HG03108 (cell line): Measurements from ENCODE around the gene CTSV.
"Not testable (repeated sequence)": the region's sequence is repeated elsewhere in the genome, so short reads cannot be mapped to it uniquely, and the experiment has no call there.

Experiments
- ATAC-seq: cut with Tn5 transposase; IDR thresholded peaks from one replicate; pipeline ENCODE4 v1.9.1; 2021; ENCODE audit warnings: moderate library complexity; ENCODE audit not compliant: unreplicated experiment

CTSV gene

DNA sequence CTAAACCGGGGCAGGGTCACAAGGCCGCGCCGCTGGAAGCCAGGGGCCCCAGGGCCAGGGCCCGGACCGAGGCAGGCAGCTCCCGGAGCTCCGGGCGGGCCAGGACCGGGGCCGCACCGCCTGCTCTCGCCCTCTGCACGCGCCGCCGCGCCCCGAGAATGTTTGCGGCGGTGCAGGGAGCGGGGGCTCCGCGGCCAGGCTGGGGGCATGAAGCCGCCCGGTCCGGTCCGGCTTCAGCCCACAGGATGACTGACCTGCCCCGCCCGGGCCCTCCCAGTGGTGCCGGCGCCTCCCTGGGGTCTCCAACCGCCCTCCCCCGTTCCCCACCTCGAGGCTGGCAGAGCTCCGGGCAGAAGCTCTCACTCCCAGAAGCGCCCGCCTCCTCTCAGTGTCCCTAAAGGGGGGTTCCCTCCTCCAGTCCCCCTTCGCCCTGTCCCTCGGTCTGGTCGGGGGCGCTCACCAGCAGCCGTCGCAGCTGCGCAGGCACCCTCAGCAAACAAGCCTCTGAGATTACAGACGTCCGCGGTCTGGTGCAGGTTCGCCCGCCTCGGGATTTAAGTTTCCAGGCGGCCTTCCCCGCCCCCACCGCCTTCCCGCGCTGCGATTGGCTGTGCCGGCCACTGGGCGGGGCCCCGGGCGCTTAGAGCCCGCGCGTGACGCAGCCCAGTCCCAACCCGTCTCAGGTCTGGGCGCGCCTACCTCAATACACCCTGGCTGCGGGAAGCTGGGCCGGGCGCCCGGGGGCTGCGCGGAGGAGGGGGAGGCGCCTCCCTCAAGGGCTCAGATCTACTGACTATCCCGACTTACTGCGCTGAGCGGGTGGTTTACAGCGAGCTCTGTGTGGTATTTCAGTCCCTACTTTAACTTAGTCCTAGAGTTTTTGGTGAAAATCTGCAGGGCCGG is at the start of gene CTSV:
TSS of gene CTSV (minus strand) at position 532 of the 903 bp plus-strand sequence. CDS start 1,099 bp downstream, outside the sequence.
- peak; percentile 94 for ATAC-seq

GRCh38 chr9:97087668-97088215 is 48.8 kb upstream of the CTSV start:
- not testable (repeated sequence) for ATAC-seq

DNA sequence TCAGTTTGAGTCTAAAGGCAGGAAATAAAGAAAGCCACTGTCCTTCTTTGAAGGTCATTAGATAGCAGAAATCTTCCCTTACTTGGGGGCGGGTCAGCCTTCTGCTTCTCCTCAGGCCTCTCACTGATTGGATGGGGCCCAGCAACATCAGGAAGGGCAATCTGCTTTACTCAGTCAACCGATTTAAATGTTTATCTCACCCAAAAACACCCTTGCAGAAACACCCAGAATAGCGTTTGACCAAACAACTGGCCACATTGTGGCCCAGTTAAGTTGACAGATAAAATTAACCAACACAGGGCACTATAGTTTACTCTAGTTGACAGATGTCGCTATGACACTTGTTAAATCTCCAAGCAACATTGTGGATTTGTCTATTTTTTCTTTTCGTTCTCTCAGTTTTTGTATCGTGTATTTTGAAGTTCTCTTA is 45.6 kb upstream of the CTSV start:
- not testable (repeated sequence) for ATAC-seq

DNA sequence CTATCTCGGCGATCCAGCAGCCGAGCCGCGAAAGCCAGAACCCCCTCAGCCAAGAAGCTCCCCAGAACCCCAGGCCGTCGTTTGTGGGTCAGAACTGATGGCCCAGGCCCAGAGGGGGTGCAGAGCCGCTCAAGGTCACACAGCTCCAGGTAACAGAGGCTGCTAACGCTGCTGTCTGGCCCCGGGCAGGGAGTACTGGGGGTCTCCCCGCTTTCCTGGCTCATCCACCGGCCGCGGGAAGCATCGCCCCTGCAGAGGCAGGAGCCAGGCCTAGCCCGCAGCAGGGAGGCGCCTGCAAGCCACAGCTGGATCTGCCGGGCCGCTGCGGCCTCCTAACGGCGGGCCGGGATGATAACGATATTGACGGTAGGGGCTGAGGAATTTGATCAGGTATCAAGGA is 39.4 kb upstream of the CTSV start:
- no peak for ATAC-seq

DNA sequence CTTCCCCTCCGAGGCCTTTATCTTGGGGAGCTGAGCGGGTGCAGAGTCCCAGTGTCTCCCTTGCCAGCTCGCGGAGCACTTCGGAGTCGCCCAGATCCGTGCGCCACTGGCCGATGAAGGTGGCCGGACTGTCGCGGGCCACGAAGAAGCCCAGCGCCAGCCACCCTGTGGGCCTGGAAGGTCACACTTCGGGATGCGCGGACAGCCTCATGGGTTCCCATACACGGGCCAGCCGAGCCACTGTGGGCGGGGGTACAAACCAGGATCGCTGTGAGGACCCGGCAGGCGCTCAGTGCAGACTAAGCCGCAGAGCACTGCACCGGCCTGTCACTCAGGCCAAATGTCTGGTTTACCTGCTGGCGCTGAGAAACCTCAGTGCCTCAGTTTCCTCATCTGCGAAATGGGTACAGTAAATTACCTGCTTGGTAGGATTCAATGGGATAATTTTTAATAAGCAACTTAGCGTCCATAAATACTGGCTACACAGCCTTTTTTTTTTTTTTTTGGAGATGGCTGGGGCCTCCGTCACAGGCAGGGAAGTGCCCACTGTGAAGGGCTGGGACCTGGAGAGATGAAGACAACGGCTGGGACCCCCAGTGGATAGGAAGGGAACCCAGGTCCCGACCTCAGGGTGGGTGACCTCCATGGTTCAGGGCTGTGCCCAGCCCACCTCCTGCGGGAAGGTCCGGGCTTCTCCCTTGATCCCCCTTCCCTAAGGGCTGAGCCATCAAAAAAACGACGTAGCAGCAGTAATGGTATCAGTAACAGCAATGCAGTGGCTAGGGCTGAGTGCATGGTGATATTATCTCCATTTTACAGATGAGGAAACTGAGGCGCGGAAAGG is 38.7 kb upstream of the CTSV start:
- ATAC-seq = no peak

DNA sequence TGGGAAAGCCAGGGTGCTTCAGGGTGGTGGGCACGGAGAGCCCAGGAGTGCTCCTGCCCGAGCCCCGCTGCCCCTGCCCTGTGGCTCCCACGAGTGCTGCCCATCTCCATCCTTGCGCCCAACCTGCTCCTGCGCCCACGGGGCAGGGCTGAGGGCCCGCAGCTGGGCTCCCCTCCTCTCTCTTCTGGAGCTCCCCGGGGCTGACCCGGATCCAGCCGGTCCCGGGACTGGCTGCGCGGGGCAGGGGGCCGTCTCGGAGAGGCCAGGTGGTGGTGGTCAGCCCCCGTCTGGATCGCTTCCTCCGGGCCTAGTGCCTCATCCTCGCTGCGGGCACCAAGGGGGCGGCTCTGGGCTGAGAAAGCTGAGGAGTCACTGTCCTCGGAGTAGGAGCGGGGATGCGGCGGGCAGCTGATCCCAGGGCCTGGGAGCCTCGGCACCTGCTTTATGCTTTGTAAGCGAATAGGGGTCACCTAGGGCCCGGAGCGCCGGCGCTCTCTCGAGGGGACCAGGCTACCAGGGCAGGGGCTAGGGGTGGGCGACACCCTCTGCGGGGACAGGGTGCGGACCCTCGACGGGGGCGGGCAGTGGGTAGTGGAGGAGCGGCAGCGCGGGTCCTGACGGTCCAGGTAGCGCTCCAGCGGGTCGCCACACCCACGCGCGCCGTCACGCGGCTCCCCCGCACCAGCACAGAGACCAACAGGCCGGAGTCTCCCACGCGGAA is 37.9 kb upstream of the CTSV start:
- not testable (repeated sequence) for ATAC-seq

GRCh38 chr9:97076238-97076637 is 37.3 kb upstream of the CTSV start:
- no peak for ATAC-seq

- no peak for ATAC-seq
Measured at GRCh38 chr9:97075289-97075985, 36.5 kb upstream of the CTSV start.

DNA sequence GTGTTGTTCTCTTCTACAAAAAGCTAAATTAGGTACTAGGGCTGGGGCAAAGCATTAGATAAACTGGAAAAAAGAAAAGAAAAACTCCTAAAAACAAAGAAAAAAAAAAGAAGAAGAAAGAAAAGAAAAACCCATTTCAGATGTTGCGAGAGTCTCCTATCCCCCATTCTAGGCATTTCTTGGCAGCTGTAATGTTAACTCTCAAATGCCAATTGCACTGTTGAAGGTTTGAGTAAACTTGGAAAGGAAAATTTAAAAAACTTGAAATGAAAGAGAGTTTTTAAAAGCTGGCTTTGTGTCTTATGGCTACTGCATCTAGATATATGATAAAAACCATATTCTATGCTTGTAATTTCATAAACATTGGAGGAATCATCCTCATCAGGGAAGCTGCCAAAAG is 34.6 kb upstream of the CTSV start:
- ATAC-seq = no peak

DNA sequence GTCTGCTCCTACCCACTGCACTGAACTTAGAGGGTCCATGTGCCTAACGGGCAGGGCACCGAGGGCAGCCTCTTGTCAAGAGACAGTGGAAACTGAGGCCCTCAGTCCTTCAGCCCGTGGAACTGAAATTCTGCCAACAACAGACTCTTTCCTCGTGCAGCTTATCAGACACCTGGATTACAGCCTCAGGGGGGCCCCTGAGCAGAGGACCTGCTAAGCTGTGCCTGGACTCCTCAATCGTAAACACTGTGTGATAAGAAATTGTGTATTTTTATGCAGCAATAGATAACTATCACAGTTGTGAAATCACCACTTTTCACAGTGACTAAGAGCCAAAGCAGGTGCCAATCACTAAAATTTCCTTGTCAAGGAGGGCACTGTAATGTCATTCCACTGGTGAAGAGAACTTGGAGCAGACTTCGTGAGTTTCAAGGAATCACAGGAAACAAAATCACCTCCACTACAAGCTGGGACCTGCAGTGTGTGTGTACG is 33.4 kb upstream of the CTSV start:
- no peak for ATAC-seq

GRCh38 chr9:97070325-97070724 is 31.4 kb upstream of the CTSV start:
- not testable (repeated sequence) for ATAC-seq

- no peak for ATAC-seq
Measured at GRCh38 chr9:97067490-97067889, 28.5 kb upstream of the CTSV start.

DNA sequence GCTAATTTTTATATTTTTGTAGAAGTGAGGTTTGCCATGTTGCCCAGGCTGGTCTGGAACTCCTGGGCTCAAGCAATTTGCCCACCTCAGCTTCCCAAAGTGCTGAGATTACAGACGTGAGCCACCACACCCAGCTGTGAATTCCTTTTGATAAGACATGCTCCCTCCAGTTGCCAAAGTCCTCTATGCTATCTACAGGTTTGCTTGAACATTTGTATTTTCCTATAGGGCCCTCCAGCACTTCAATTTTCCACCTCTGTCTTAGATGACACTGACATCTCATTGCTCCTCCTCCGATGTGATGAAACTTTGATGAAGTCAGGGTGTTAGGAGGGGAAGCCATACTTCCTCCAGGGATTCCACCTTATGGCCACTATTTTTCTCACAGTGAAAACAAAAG is 25.2 kb upstream of the CTSV start:
- ATAC-seq = no peak

DNA sequence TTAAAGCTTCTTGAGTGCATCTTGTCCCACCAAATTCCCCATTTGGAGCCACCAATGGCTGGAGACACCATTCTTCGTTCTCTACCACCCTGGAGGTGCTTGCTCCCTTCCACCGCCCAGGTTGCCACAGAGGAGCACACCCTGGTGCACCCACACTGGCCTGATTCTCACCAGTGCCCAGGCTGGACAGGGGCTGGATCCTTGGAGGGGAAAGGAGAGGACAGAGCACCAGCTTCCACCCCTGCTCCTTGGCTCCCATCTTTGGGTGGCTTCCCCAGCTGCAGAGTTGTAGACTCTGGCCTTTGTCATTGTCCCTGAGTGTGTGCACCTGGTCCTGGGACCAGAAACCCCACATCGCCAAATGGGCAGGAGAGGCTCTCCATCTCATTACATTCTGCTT is 21.9 kb upstream of the CTSV start:
- ATAC-seq = no peak

DNA sequence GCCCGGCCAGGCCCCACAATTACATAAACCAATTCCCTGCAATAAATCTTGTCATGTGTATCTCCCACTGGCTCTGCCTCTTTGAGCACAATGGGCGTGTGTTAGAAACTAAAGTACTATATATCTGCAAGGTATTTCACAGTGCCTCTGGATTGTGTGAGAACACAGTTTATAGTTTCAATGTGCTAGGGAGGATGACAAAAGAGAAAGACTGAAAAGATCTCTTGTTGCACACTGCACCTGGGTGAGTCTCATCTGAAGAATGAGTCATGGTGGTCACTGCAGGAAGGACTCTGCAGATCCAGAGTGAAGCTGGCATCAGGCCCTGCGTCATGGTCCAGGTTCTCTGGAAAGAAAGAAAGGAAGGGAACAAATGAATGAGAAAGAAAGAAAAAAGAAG is 20.7 kb upstream of the CTSV start:
- ATAC-seq = no peak

GRCh38 chr9:97057651-97058050 is 18.7 kb upstream of the CTSV start:
- ATAC-seq = no peak

DNA sequence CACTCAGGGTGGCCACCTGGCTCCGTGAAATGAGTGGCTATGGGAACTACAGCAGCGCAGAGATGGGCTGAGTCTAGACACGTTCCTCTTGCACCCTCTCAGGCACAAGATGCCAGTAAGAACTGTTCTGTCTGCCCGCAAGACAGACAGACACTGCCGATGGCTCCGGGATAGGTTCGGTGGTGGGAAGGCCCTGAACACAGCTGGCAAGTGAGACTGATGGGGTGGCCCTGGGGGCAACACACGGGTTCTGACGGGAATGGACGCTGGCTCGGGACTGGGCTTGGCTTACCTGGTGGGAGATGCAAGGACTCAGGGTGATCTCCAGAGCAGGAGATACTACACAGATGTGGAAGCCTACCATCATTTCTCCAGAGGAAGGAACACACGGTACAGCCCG is 16.9 kb upstream of the CTSV start:
- not testable (repeated sequence) for ATAC-seq

DNA sequence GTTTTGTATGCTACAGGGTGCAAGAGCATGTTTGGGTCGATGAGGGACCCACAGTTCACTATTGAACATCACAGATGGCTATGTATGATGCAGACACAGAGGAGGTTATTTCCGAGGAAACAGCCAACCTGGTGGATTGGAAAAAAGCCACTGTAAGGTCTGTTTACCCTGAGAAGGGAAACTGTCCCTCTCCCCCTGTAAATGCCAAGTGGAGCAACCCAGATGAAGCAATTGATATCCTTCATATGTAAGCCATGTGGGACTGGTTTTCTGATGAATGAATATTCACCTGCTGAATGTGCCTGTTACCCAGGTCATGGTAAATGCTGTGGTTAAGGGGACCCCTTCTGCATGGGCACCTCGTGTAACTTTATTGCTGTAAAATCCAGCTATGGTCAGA is 14.8 kb upstream of the CTSV start:
- ATAC-seq = no peak

DNA sequence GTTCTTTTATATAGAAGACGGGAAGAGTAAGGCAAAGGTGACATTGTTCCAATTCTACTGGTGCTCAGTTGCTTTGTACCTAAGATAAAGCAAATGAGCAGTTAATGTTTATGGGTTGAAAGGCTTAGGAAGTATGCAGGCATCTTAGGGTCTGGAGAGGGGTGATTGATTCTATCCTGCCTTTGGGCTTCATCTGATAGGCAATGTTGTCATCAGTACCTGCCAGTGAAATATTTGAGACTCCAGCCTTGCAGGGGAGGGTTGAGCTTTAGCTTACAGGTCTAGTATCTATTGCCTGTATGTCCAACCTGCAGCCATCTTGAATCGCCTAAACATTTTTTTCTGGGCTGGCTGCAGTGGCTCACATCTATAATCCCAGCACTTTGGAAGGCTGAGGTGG is 13.8 kb upstream of the CTSV start:
- no peak for ATAC-seq

DNA sequence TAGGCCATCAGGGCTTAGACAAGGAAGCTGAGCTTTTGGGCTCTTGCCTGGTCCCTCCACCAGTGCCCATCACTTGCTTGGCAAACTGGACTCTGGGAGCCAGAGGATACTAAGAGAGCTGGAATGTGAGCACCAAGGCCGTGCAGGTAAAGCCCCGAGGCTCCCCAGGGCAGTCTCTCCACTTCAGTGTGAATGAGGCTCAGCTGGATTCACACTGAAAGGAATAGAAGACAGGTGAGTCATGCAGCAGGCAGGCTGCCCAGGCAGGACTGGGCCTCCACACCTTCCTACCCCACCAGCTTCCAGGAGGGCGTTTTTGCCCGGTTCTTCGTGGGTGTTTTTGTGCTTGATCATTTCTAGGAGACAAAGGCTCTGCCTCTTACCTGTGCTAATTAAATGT is 7.3 kb upstream of the CTSV start:
- ATAC-seq = no peak
